ENCODE results near the gene PPRC1.

The PPRC1 gene

DNA sequence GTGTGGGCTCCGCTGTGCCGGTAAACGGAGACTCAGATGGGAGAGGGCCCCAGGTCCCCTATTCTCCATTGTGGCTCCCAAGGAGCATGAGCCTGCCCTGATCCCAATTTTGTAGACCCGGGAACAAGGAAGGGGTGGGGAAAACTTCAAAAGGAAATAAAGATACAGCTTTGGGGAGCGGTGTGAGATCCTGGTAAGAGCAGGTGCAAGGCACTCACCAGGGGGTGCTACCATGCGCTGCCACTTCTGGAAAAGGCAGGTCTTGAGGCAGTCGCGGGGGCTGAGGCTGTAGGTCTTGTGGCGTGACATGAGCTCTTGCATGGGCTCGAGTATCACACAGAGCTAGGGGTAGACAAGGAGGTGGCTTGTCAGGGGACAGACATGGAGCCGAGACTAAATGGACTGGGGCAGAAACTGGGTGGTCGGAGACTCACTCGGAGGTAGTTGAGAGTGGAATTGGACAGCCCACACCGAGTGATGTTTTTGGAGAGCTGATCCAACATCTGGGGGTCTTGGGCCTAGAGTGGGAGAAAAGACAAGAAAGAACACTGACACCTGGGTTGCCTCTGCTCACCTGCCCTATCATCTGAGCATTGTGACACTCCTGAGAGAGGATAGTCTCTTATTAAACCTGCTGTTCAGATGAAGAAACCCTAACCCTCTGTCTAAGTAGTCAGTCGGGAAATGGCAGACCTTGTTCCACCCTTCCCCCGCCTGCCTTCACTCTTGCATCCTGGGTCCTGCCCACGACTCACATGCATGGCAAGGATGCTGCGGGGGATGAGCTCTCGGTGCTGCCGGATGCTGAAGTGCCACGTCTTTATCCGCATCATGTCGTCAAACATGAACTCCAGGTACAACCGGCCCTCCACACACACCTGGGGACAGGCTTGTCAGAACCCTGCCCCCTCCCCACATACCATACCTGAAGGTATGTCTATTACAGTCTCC, 23.4 kb upstream of the PPRC1 start:
- FAIRE-seq: no peak
- no peak for DNase-seq (ENCODE audit: insufficient read length, low spot score)
- TF ChIP-seq PAX5 (IDR thresholded peaks at IDR 0.05; ENCODE audit: insufficient read depth, low read length, severe bottlenecking) (no peak), SPI1 (IDR thresholded peaks at IDR 0.05; ENCODE audit: low read depth, low read length) (no peak)

DNA sequence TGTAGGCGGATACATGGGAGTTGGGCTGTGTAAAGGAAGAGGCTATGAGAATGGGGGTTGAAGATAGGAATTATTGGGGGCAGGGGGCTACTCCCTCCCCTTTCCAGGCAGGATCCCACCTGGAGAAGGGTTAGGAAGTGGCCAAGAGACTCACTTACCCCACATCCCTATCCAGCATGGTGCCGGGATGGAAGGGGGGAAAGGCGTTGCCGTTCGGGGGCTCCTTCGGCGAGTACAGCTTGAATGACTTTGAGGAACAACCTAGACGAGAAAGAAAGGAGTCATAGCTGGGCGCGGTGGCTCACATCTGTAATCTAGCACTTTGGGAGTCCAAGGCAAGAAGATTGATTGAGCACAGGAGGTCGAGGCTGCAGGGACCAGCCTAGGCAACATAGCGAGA, 21.6 kb upstream of the PPRC1 start:
- no peak for TF ChIP-seq POLR2AphosphoS5 (IDR thresholded peaks at IDR 0.05; ENCODE audit: low read depth, low read length)
- no peak for TF ChIP-seq SPI1 (IDR thresholded peaks at IDR 0.05; ENCODE audit: low read depth, low read length)
- no peak for TF ChIP-seq POU2F2 (IDR thresholded peaks at IDR 0.05; ENCODE audit: low read depth, low read length)
- no peak for TF ChIP-seq POLR2A (IDR thresholded peaks at IDR 0.05; ENCODE audit: low read depth, low read length)
- no peak for TF ChIP-seq PAX5 (IDR thresholded peaks at IDR 0.05; ENCODE audit: insufficient read depth, low read length, severe bottlenecking)
- TF ChIP-seq TAF1 (IDR thresholded peaks at IDR 0.05; ENCODE audit: low read depth, low read length): no peak
- DNase-seq (ENCODE audit: insufficient read length, low spot score) (no peak), FAIRE-seq (no peak)

DNA sequence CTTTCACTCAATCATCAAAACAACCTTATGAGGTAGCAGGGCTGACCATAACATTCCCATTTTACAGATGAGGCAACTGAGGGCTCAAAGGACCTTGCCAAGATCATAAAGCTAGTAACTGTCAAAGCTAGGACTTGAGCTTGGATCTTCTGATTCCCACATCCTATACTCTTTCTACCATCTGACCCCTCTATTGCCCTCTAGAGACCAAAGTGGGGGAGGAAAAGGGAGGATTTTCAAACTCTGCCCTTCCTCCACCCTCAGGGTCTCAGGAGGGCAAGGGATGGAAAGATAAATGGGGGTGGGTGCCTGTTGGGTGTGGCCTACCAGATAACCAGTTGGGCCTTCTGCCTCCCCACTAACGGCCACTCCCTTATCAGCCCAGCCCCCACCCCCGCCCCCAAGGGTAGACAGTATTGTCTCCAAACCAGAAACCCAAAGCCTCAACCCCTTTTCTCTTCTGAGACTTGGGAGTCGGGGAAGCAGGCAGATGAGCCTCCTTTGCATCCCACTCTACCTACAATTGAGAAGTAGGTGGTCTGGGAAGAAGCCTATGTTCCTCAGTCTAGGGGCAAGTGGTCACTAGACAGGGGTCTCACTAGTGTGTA, 20.5 kb upstream of the PPRC1 start:
- TF ChIP-seq POLR2AphosphoS5 (IDR thresholded peaks at IDR 0.05; ENCODE audit: low read depth, low read length) (no peak), SPI1 (IDR thresholded peaks at IDR 0.05; ENCODE audit: low read depth, low read length) (no peak), POLR2A (IDR thresholded peaks at IDR 0.05; ENCODE audit: low read depth, low read length) (no peak), TAF1 (IDR thresholded peaks at IDR 0.05; ENCODE audit: low read depth, low read length) (no peak), PAX5 (IDR thresholded peaks at IDR 0.05; ENCODE audit: insufficient read depth, low read length, severe bottlenecking) (no peak), POU2F2 (IDR thresholded peaks at IDR 0.05; ENCODE audit: low read depth, low read length) (no peak)
- FAIRE-seq (no peak), DNase-seq (ENCODE audit: insufficient read length, low spot score) (no peak)

DNA sequence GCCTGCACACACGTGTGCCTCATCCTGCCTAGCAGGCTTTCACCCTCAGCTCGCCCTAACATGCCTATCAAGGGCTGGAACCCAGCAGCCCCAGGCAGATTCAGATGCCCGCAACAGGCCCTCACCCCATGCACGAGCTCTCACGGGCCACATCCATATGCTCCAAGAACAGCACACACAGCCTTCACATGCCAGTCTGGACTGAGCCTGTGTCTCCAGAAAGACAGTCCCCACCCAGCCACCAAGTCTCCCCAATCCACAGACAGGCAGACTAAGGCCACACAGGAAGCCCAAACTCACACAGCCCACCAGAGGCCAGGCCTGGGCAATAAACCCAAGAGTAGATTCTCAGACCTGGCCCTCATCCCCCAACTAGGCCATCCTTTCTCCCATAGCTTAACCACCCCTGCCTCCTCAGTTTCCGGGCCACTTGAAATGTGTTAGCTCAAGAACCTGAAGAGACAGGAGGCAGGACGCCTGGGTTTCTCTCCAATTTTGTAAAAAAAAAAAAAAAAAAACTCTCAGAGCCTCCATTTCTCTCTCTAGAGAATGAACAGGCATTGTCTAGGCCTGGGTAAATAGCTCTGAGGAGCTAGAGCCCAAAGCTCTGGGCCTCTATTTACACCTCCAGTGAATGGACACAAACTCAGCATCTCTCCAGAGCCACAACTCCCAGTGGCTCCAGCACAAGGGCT, 19.4 kb upstream of the PPRC1 start:
- no peak for FAIRE-seq
- no peak for DNase-seq (ENCODE audit: insufficient read length, low spot score)
- TF ChIP-seq POLR2AphosphoS5 (IDR thresholded peaks at IDR 0.05; ENCODE audit: low read depth, low read length) (no peak), TAF1 (IDR thresholded peaks at IDR 0.05; ENCODE audit: low read depth, low read length) (no peak), POLR2A (IDR thresholded peaks at IDR 0.05; ENCODE audit: low read depth, low read length) (no peak), PAX5 (IDR thresholded peaks at IDR 0.05; ENCODE audit: insufficient read depth, low read length, severe bottlenecking) (no peak), SPI1 (IDR thresholded peaks at IDR 0.05; ENCODE audit: low read depth, low read length) (no peak), POU2F2 (IDR thresholded peaks at IDR 0.05; ENCODE audit: low read depth, low read length) (no peak)

DNA sequence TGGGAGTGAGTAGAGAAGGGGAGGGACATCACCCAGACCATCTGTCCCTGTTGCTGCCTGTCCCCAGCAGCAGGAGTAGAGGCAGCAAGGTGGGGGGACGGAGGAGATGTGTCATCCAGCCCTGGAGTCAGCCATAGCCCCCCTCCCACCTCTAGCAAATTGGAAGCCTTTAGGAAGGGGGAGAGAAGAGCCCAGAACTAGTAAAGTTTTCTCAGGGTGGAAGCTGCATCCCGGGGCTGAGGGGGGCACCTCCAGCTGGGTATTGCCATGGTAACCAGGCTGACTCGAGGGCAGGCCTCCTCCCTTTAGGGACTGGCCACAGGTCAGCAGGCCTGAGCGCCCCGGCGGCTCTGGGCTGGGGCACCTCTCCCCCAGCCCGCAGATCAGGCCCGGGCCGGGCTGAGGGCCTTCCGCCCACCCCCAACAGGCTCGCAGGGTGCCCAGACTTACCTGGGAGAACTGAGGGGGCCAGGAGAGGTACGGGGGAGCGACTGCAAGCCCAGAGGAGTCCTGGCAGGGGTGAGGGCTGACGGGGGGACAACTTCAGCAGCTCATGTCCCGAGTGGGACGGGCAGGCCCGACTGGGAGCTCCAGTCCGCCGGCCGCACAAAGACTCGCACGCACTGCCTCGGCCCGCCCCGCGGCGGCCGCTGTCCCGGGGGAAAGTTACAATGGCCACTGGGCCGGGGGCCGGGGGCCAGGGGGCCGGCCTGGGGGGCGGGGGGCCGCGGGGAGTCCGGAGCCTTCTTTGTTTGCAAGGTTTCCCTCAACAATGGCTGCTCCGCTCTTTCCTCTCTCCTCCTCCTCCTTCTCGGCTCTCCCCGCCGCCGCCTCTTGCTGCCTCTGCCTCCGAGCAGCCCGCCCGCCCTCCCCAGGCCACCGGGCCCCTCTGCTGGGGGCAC, 18.6 kb upstream of the PPRC1 start:
- DNase-seq (ENCODE audit: insufficient read length, low spot score) (no peak), FAIRE-seq (no peak)
- no peak for TF ChIP-seq PAX5 (IDR thresholded peaks at IDR 0.05; ENCODE audit: insufficient read depth, low read length, severe bottlenecking)
- TF ChIP-seq TAF1 (IDR thresholded peaks at IDR 0.05; ENCODE audit: low read depth, low read length): no peak
- no peak for TF ChIP-seq SPI1 (IDR thresholded peaks at IDR 0.05; ENCODE audit: low read depth, low read length)

DNA sequence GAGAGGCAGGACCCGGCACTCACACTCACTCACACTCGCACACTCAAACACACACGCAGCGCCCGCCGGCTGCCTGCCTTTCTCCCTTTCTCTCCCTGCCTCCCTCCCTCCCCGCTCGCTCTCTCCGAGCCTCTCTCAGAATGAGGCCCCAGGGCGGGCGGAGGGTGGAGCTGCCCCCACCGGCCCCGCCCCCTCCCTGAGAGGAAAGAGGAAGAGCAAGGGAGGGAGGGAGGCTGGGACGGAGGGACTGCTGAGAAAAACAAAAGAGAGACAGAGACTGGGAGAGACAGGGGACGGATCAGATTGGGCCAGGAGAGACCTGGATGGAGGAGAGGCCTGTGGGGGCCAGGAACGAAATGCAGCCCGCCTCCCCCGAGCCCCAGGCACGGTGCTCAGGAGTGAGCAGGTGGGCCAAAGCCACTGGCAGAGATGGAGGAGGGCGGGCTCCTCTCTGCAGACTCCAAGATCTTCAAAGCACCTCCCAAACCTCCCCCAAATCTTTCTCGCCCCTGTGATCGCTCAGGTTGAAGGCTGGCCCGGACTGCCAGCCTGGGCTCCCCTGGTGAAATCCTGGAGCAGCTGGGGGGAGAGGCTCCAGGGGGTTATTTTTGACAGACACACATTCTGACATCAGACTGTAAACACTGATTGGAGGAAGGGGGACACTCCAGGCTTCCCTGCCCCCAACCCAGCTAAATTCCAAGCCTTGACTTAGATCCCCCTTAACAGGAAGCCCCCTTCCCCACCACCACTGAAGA, 17.8 kb upstream of the PPRC1 start:
- FAIRE-seq (peak; percentile 16), DNase-seq (ENCODE audit: insufficient read length, low spot score) (peak; percentile 84)
- peak; percentile 80 for TF ChIP-seq SPI1 (IDR thresholded peaks at IDR 0.05; ENCODE audit: low read depth, low read length)
- TF ChIP-seq POU2F2 (IDR thresholded peaks at IDR 0.05; ENCODE audit: low read depth, low read length): no peak
- peak; percentile 51 for TF ChIP-seq TAF1 (IDR thresholded peaks at IDR 0.05; ENCODE audit: low read depth, low read length)
- TF ChIP-seq POLR2AphosphoS5 (IDR thresholded peaks at IDR 0.05; ENCODE audit: low read depth, low read length): peak; percentile 60
- peak; percentile 83 for TF ChIP-seq POLR2A (IDR thresholded peaks at IDR 0.05; ENCODE audit: low read depth, low read length)
- no peak for TF ChIP-seq PAX5 (IDR thresholded peaks at IDR 0.05; ENCODE audit: insufficient read depth, low read length, severe bottlenecking)

DNA sequence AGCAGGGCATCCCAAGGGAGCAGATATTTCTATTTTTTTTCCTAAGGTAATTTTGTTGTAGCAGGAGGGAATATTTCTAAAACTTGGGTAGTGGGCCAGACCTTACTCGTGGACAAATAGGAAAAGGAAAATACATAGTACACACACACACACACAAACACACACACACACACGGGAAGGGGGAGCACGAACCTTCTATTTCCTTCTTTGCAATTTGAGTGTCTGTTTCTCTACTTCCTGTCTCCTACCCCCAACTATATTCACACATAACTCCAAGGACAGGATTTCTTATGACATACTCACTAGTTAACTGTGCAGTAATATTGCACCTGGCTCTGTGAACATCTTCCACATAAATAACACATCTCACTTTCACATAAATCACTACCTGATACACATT, 17.1 kb upstream of the PPRC1 start:
- DNase-seq (ENCODE audit: insufficient read length, low spot score) (no peak), FAIRE-seq (peak; percentile 54)
- TF ChIP-seq POU2F2 (IDR thresholded peaks at IDR 0.05; ENCODE audit: low read depth, low read length): no peak
- TF ChIP-seq SPI1 (IDR thresholded peaks at IDR 0.05; ENCODE audit: low read depth, low read length): 0 out of 2 replicates have a peak, but pooled peaks have one; percentile 16

DNA sequence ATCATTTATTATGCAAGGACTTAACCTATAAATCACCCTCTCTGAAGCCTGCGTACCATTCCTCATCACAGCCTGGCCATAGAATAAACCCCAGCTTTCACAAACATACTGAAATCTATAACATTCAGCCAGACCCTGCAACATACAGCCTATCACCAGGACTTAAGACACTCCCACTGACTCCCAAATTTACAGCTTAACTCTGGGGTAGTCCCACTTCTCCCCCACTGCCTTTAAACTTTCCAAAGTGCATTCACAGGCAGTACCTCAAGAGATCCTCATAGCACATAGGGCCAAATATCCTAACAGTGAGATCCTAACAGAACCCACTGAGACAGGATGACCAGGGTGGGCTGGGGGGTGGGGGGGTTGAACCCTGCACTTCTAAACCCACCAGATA, 16.2 kb upstream of the PPRC1 start:
- FAIRE-seq: peak; percentile 31
- no peak for DNase-seq (ENCODE audit: insufficient read length, low spot score)
- TF ChIP-seq POLR2AphosphoS5 (IDR thresholded peaks at IDR 0.05; ENCODE audit: low read depth, low read length) (no peak), SPI1 (IDR thresholded peaks at IDR 0.05; ENCODE audit: low read depth, low read length) (no peak), POLR2A (IDR thresholded peaks at IDR 0.05; ENCODE audit: low read depth, low read length) (no peak), PAX5 (IDR thresholded peaks at IDR 0.05; ENCODE audit: insufficient read depth, low read length, severe bottlenecking) (no peak), TAF1 (IDR thresholded peaks at IDR 0.05; ENCODE audit: low read depth, low read length) (no peak), POU2F2 (IDR thresholded peaks at IDR 0.05; ENCODE audit: low read depth, low read length) (no peak)
